NCI-H345 (cell line): Measurements from ENCODE around the gene SYNJ2.

Experiments
- DNase-seq: peaks from one replicate; lab custom pipeline; 2025; lab: John Stamatoyannopoulos, UW

The SYNJ2 gene

DNA sequence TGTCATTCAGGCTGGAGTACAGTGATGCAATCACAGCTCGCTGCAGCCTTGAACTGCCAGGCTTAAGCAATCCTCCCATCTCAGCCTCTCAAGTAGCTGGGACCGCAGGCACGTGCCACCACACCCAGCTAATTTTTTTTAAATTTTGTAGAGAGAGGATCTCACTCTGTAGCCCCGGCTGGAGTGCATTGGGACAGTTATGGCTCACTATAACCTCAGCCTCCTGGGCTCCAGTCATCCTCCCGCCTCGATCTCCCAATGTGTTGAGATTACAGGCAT is 99.9 kb downstream of the SYNJ2 start:
- no peak for DNase-seq

DNA sequence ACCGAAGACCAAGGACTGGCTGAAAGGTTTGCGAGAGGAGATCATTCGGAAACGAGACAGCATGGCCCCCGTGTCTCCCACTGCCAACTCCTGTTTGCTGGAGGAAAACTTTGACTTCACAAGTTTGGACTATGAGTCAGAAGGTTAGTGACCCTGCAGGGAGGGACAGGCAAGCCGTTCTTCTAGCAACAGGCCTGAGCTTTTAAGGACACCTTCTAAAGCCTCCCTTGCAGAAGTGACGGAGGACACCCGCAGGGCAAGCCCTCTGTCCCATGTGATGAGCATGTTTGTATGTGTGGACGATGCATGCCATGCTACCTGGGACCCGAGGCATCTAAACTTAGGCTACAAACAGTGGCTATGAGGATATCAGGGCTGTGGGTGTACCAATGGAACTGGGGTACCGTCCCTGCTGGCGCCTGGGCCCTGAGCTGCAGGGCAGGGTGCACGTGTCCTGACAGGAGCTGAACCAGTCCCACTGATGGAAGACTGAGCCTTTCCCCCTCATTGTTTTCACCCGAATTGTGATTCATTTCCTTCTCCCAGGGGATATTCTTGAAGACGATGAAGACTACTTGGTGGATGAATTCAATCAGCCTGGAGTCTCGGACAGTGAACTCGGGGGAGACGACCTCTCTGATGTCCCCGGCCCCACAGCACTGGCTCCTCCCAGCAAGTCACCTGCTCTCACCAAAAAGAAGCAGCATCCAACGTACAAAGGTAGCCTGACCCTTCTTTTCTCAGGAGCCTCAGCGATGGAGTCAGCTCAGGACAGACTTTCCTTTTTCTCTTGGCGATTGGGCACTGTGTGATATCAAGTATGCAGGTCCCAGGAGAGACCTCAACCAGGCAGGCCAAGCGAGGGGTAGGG is 102.0 kb downstream of the SYNJ2 start:
- no peak for DNase-seq

DNA sequence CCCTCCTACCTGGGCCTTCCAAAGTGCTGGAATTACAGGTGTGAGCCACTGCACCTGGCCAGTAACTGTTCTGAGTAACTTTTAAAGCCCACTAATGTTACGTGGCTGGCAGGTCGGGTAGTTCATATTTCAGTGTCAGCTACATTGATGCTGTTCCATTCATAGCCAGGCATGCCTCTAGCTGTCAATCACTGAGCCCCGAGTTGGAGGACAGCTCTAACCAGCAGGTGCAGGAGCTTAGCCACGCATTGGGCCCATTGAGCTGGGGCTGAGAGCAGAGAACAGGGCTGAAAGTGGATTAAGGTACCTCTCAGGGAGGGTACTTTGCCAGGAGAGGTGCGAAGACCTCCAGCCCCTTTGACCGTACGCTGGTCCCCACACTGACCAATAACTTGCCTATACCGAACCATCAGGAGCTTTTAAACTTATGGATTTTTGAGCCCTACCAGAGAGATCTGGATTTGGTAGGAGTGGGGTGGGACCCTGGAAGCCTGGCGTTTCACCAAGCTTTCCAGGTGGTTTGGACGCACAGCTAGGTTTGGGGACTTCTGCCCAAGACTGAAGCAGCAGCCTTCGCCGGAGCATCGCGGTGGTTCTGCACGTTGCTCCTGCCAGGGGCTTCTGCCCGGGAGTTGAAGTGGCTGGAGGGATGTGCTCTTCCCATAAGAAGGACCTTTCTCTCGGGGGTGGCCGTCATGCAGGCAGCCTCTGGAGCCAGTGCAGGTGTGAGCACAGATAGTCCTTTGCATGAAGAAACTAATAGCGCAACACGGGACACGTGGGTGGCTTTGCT is 103.8 kb downstream of the SYNJ2 start:
- no peak for DNase-seq

DNA sequence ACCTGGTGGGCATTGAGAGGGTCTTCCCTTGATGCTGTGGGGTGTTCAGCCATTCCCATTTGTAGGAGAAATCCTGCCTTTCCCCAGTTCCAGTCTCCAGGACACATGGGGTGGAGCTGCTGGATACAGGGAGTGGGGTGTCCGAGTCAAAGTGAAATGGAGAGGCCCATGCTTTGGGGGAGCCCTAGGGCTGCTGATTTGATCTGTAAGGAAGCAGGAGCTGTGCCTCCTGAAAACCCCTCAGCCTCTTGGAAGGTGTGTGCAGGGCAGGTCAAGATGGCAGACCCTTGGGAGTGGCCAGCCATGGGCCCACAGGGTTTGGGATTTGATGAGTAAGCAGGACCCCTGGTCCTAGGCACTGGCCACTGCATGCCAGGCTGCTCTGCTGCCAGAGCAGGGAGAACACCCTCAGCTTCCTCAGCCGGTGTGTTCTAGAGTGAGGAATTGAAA is 104.4 kb downstream of the SYNJ2 start:
- DNase-seq, result no peak

DNA sequence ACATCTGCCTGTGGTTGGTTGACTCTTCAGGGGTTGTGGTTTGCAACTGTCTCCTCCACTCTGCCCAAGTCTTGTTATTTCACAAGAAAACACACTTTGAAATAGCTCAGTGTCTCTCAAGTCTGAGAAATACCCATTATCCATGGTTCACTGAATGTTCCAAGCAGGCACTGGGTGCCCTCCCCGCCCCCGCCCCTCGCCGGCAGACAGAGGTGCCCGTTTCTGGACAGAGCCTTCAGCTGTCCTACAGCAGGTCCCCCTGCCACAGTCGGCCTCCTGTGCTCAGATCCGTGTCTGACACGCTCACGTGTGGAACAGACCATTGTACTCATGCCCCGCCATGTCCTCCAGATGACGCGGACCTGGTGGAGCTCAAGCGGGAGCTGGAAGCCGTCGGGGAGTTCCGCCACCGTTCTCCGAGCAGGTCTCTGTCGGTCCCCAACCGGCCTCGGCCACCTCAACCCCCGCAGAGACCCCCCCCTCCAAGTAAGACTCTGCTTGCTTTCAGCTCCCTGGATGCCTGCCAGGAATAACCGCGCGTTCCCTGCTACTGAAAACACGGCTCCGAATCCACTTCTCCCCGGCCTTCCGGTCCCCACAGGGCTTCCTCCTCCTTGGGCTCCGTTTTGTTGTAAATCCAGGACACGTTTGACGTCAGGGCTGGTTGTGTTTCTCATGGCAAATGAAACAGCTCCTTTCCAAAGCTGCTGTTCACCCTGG is 105.0 kb downstream of the SYNJ2 start:
- no peak for DNase-seq

DNA sequence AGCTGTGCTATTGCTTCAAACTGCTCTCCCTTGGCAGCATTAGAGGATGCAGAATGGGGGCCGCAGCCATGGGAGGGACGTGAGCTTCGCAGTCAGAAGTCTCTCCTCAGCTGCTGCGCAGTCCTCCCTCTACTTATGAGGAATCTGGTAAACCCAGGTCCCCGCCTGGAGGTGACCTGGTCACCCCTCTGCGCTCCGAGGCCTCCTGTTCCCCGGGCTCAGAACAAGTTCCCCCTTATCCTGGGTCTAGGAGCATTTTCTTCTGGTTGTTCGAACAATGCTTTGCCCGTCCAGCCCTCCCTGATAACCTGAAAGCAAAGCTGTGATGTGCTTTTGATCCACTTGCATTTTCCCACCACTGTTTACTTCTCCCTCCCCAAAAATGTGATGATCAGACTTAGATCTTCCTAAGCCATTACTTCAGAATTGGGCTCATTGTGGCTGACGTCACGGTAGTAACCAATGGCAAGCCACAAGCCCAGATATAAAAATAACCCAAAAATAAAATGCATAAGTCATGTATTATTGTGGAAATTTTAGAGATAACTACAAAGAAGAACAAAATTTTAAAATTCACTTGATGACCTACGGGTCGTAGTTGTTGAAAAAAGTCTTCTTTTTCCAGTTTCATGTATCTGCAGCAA is 105.7 kb downstream of the SYNJ2 start:
- DNase-seq, result no peak

DNA sequence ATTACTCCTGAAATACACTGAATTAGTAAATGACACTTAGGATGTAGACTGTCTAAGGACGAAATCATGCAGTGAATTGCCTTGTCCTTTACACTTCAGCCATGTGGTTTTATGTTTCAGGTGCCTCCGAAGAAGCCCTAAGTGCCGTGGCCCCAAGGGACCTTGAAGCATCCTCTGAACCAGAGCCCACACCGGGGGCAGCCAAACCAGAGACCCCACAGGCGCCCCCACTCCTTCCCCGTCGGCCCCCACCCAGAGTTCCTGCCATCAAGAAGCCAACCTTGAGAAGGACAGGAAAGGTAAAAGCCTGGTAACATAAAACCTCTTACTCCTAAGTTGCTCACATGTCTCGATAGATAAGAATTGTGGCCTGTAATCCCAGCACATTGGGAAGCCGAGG is 111.1 kb downstream of the SYNJ2 start:
- no peak for DNase-seq

DNA sequence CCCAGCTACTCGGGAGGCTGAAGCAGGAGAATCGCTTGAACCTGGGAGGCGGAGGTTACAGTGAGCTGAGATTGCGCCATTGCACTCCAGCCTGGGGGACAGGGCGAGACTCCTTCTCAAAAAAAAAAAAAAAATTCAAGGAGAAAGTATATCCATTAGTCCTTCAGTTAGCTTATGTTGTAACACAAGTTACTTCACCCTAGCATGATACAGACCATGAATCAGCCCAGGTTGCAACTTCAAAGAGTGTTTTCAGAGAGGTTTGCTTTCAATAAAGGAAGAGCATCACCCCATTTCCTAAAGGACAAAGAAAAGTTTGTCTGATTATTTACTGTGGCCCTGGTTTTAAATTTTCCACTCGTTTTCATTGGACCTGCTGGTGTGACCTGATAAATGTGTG is 113.4 kb downstream of the SYNJ2 start:
- DNase-seq, result no peak

DNA sequence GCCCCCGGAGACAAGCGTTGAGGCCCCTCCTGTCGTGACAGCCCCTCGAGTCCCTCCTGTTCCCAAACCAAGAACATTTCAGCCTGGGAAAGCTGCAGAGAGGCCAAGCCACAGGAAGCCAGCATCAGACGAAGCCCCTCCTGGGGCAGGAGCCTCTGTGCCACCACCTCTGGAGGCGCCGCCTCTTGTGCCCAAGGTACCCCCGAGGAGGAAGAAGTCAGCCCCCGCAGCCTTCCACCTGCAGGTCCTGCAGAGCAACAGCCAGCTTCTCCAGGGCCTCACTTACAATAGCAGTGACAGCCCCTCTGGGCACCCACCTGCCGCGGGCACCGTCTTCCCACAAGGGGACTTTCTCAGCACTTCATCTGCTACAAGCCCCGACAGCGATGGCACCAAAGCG is 114.0 kb downstream of the SYNJ2 start:
- no peak for DNase-seq

DNA sequence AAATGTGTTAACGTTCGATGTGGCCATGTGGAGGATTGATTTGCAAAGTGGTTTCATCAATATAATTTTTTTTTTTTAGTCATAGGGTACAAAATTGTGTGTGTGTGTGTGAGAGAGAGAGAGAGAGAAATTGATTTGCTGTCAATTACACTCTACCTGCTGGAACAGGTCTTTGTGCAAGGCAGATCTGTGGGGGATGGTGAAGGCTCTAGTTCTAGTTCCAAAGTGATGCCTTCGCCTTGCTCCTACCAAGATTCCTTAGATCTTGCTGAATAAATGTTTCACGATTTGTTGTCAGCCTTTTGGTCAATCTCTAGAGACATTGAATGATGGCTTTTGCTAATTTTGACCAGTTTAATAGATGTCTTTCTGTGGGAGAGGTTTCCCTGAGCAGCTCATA is 121.6 kb downstream of the SYNJ2 start:
- no peak for DNase-seq

DNA sequence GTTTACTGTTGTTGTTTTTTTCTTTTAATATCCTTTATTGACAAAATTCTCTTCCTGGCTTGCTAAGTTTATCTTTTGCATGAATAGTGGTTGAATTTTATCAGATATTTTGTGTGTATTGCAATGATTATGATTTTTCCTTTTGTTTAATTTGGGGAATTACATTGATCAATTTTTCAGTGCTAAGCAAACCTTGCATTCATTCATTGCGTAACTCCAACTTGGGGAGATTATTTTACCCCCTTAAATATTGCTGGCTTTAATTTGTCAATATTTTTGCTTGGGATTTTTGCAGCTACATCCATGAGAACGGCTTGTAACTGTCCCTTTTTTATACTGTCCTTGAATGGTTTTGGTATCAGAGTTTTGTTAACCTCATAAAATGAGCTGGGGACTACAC is 123.0 kb downstream of the SYNJ2 start:
- DNase-seq, result no peak

DNA sequence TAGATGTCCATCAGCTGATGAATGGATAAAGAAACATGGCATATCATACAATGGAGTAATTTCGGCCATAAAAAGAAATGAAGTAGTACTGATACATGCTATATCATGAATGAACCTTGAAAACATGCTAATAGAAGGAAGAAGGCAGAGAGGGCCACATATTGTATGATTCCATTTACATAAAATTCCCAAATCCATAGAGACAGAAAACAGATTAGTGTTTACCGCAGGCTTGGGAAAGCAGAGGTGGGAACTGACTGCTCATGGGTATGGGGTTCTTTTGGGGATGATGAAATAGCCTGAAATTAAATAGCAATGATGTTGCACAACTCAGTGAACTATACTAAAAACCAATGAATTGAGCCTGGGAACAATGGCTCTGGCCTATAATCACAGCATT is 128.1 kb downstream of the SYNJ2 start:
- DNase-seq, result no peak

DNA sequence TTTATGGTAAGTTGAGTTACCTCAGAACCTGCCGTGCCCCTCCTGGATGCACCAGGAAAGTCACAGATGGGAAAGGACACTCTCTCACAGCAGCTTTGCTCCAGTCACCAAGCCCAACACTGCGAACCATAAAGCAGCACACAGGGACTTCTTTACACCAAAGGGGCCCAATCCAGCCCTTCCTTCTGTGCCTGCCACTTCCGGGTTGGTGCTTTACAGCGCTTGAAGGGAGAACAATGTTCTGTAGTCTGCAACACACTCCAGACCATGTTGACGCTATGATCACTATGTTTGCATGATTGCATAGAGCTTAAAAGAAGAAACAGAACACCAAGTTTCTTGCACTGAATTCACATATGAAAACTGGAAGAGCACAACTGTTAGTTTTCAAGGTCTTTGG is 129.3 kb downstream of the SYNJ2 start:
- no peak for DNase-seq

DNA sequence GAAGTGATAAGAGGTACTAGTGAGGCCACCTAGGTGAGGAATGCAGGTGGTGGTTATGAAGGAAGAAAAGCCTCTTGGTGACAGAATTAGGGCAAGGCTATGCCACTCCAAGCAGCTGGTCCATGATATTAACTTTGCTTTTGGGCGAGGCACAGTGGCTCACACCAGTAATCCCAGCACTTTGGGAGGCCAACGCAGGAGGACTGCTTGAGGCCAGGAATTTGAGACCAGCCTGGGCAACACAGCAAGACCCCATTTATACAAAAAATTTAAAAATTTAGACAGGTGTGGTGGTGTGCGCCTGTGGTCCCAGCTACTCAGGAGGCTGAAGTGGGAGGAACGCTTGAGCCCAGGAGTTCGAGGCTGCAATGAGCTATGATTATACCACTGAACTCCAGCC is 130.3 kb downstream of the SYNJ2 start:
- no peak for DNase-seq

DNA sequence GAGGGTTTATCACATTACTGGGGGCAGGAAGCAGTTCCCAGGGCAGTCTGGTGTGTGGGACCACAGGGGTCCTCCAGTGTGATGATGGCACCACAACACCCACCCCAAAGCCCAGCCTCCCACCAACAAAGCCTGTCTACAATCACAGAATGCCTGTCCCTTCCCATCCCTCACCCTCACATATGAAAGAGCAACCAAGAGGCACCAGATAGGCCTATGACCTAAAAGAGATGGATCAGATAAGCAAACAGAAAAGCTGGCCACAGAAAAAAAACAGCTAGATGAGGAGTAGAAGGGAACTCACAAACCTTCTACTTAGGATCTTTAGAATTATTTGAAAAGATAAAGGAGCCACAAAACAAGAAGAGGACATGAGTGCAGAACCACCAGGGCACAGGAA is 132.1 kb downstream of the SYNJ2 start:
- DNase-seq, result no peak

DNA sequence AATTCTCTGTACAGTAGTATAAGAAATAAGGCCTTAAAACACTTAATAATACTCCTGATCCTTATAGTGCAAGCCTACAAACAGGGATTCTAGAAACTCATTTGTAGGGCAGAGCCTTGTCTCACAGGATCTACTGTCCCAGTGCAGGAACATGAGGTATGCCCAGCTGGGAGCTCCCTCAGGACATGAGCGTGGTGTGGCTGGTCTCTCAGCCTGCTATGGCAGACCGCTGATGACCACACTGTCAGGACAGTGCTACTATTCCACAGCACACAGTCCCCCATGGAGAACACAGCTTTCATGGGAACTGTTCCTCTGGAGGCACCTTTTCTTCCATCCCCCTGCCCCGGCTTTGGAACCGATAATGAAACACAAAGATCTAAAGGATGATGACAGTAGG is 133.4 kb downstream of the SYNJ2 start:
- DNase-seq, result no peak

DNA sequence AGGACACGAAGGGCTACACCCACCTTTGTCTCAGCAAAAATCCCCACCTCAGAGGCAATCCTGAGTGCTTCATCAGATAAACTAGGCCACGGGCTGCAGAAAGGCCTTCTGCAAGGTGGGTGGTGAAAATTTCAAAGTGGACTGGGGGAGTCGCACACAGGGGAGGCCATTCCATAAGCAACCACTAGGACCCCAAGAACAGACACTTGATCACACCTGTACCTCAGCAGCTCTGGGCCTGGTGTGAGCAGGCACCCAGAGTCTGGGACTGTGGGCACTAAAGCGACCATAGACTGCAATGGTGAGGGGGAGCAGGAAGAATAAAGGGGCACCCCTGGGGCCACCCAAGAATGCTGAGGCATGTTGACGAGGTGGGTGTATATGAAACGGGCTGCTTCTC is 133.8 kb downstream of the SYNJ2 start:
- DNase-seq, result no peak

DNA sequence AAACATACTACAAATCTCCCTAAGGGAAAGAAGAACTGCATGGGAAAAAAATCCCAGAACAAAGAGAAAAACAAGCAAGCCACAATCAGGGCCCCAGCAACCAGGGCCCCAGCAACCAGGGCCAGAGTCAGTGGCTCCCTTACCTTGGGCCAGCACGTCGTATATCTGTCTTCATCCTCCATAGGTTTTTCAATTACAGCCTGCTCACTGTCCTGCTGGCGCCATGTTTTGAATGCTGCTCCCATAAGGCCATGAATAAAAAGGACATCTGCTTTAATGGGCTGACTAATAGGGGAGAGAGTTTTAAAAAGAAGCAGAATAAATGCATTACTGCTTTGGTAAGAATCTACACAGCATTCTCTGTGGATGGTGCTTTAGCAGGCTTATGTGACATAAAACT is 137.2 kb downstream of the SYNJ2 start:
- no peak for DNase-seq

DNA sequence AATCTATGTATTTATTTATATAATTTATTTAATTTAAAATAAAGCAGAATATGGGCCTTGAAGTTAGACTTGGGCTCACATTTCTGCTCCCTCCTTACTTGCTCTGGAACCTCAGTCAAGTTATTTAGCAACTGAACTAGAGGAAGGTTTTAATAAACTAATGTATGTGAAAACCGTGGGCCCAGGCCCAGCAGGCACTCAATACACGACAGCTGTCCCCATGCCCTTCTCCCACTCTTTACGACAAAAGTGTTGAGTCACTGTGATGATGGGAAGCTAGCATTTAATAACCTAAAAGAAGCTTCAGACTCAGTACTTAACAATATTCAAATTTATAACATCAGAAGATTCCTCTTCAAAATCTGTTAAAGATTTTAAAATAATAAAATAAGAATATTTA is 139.7 kb downstream of the SYNJ2 start:
- no peak for DNase-seq

DNA sequence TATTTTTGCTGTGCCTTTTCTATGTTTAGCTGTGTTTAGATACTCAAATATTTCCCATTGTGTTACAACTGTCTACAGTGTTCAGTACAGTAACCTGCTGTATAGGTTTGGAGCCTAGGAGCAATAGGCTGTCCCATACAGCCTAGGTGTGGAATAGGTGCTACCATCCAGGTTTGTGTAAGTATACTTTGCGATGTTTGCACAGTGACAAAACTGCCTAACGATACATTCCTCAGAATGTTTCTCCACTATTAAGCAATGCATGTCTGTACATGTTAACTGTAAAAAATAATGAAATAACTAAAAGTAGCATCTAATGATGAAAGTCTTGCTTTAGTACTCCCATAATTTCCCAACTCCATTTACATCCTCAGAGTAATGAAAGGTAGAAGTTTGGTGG is 140.4 kb downstream of the SYNJ2 start:
- DNase-seq, result no peak

DNA sequence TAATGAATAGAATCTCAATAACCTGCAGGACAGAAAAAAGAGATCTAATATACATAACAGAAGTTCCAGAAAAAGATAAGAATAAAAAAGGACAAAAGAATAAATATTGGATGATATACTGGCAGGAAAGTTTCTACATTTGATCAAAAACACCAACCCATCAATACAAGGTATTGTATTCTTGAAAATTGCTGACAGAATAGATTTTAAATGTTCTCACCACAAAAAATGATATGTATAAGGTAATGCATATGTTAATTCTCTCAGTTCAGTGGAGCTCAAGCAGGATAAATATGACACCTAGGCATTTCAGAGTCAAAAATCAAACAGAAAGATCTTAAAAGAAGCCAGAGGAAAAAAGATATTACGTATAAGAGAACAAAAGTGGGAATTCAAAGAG is 142.6 kb downstream of the SYNJ2 start:
- DNase-seq, result no peak

DNA sequence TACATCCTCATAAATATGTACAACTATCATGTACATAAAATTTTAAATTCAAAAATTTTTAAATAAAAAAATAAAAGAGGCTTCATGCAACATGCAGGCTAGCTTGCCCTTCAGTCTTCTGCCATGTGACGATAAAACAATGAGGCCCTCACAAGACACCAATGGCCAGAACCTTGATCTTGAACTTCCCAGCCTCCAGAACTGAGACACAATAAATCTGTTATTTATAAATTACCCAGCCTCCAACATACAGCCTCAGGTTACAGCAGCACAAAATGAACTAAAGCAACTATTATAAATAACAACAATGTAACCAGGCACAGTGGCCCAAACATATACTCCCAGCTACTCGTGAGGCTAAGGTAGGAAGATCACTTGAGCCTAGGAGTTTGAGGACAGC is 143.6 kb downstream of the SYNJ2 start:
- no peak for DNase-seq

DNA sequence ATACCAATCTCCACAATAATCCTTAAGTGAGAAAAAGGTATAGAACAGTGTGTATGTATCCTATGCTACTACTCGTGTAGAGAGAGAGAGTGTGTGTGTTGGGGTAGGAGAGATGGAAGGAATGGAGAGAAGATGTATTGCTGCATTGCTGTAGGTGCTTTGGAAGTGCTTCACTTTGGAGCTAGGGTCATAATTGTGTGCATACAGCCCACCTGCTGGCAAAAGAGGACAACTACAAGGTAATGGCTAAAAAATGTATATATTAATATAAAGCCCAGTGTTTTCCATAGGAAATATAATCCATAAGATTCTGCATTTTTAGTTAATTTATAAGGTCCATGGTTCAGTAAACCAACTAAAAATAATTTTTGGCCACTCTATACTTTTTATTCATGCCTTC is 150.3 kb downstream of the SYNJ2 start:
- no peak for DNase-seq
